GM21786 (cell line): Measurements from ENCODE around the gene RNF8.
A peak's percentile ranks its signal among the peaks of the same experiment; 100 is the strongest.
"Not testable (repeated sequence)": the region's sequence is repeated elsewhere in the genome, so short reads cannot be mapped to it uniquely, and the experiment has no call there.

ENCODE experiments used
- ATAC-seq: cut with Tn5 transposase; IDR thresholded peaks from one replicate; pipeline ENCODE4 v1.9.1; 2021; ENCODE audit not compliant: unreplicated experiment

Gene RNF8, protein sequence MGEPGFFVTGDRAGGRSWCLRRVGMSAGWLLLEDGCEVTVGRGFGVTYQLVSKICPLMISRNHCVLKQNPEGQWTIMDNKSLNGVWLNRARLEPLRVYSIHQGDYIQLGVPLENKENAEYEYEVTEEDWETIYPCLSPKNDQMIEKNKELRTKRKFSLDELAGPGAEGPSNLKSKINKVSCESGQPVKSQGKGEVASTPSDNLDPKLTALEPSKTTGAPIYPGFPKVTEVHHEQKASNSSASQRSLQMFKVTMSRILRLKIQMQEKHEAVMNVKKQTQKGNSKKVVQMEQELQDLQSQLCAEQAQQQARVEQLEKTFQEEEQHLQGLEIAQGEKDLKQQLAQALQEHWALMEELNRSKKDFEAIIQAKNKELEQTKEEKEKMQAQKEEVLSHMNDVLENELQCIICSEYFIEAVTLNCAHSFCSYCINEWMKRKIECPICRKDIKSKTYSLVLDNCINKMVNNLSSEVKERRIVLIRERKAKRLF

DNA sequence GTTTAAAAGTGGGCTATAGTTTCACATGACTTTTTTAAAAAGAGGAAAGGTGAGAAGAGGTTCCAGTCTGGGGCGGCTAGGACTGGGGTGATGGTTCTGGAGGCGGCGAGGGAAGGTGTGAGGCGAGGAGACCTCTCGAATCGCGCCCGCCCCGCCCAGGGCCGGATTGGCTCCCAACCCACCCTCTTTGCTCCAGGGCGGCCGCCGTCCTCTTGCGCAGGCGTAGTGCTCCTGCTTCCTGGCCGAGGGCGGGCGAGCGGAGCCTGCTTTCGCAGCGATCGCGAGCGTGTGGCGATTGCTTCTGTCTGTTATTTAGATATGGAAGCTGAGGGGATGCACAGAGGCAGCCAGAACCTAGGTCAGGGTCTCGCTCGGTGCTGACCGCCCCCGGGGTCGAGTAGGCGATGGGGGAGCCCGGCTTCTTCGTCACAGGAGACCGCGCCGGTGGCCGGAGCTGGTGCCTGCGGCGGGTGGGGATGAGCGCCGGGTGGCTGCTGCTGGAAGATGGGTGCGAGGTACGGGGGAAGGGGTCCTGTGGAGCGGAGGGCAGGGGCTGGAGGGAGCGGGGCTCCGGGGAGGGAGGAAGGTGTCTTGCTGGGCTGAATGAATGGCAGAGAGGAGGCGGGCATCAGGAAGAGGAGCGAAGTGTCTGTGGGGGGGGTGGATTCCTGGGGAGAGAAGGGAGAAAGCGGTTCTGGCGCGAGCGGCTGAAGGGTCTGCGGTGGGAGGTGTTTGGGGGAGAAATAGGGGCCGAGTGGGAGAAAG is at the start of gene RNF8:
Gene RNF8, plus strand, starts transcription at position 223 of the 765 bp plus-strand sequence. Its CDS starts 182 bp downstream, at position 405.
- peak; percentile 85 for ATAC-seq

DNA sequence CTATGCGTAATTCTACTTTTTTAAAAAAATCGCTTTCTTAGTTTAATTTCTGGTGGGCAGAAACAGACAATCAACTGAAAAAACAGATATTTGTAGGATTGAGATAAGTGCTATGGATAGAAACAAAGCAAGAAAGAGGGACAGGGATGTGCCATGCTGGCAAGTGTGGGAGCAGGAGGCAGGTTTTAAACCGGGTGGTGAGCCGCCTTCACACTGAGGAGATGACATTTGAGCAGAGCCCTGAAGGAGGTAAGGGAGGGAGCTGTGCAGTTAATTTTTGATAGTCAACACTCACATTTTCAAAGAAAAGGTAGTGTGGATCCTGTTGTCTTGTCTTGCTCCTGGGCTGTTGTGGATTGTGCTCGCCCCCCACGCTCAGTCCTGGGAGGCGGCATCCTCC is 49.0 kb upstream of the RNF8 start:
- no peak for ATAC-seq

DNA sequence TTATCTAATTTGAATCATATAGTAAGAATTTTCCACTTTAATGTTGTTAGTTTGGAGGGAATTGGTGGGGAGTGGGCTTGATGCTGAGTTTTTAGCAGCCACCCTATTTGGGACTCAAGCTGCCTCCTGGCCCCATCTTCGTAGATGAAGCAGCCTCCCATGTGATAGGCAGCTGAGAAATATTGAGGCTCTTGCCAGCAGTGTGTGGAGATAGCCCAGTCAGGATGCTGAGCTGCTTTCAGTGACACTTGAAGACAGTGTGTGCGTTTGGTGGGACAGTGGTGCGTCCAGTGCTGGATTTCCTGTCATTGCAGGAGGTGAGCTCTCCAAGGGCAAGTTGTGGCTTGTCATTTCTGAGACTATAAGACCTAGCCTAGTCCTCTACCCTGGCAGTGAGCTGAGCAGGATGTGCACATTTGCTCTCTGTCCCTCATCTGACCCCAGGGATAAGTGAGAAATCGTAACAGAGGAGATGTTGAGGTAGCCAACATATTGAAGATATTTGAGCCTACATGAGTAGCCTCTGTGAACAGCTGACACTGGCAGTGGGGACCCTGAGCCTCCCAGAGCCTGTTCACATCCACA is 47.9 kb upstream of the RNF8 start:
- no peak for ATAC-seq

DNA sequence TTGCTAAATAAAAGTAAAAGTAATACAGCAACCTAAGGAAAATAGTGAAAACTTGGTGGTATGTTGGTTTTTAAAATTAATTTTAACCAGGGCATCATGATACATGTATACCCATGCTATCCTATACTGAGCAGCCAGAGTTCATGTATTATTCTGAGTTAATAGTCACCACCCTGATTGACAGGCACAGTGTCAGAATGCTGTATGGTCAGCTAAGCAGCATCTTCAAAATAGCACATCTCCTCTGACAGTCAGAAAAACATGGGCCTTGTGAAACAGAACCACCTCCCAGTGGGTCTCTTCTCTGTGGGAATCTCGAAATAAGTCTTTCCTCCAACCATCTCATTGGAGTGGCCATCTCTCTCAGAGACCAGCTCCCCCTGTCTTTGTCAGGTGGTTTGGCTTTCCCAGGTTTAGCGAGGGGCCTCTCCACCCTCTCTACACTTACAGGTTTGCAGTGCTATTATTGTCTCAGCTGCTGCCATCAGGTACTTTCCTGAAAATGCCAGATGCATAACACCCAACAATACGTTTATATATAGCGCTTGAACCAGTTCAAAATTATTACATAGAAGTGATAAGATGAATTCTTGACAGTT is 47.1 kb upstream of the RNF8 start:
- no peak for ATAC-seq

DNA sequence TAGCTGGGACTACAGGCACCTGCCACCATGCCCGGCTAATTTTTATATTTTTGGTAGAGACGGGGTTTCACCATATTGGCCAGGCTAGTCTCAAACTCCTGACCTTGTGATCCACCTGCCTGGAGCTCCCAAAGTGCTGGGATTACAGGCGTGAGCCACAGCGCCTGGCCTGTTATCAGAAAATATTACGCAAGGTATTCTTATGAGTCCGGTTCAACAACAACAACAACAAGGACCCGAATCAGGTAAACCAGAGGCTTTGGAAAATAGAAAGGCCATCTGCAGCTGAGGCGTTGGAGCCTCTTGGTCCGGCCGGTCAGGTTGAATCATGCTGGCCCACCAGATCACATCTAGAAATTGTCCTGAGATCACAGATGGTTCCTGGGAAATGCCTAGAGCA is 46.3 kb upstream of the RNF8 start:
- not testable (repeated sequence) for ATAC-seq

DNA sequence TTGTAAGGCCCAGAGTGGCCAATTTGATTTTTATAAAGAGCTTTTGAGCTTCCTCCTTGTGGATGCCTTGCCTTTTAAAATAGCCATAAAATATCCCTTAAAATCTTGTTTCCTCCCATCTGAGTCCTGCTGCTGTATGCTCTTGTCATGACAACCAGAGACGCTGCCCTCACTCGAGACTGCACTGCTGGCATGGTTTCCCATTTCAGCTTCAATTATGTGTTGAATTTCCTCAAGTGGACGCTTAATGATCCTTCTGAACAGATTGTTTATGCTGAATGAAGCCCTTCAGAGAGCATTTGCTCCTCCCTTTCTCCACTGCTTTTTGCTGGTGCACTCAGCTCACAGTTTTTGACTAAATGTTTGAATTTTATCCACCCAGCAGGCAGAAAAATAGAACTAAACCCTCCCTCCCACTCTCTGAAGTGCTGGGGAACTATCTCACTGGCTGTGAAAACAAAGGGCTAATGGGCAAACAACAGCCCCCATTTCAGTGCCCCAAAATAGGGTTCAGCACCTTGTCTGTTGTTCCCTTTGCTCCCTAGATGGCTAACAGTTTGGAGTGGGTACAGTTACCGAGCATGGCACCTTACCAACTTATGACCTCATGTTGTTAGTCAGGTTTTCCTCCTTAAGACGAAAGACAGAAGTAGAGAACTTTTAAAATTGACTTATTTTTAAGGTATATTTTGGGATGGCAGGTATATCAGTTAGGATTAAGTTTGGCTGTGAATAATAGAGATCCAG is 45.5 kb upstream of the RNF8 start:
- ATAC-seq: no peak

DNA sequence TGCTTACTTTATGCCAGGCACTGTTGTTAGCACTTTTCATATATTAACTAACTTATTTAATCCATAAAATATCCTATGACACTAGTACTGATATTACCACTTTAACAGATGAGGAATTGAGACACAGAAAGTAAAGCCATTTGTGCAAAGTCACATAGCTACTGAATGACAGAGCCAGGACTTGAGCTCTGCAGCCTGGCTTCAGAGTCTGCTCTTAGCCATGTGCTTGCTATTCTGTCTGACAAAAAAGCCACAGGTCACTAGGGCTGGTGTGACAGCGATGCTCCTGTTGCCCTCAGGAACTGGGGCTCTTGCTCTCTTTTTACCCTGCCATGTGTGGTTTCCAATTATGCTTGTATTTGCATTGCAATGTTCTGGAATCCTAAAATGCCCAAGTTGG is 44.7 kb upstream of the RNF8 start:
- no peak for ATAC-seq

DNA sequence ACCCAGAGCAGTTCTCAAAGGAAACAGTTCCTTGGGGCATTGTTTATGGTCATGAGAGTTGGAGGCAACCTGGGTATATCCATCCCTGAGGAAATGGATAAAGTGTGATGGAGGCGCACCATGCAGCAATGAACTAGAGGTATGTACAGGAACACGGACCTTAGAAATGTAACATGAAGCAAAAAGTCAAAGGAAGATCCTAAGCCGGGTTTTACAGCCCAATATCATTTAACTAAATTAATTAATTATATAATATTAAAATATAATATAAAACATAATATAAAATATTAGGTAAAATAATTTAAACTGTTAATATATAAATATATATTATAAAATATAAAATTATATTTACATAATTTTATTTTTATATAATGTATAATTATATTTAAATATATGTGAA is 44.1 kb upstream of the RNF8 start:
- no peak for ATAC-seq

DNA sequence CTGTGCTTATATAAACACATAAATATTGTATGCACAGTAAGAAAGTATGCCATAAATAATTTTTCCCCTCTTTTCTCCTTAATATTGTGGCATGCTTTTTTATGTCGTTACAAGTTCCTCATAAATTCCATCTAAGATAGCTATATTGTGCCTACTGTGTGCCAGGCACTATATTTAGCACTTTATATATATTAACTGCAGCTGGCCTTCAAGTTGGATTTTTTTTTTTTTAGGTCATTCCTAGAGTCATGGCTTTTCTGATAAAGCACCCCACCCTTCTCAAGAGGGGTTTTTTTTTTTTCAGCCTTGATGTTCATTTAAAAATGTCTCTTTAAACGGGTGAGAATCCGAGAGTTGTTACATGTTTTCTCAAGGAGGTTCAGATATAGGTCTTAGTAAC is 42.8 kb upstream of the RNF8 start:
- no peak for ATAC-seq

DNA sequence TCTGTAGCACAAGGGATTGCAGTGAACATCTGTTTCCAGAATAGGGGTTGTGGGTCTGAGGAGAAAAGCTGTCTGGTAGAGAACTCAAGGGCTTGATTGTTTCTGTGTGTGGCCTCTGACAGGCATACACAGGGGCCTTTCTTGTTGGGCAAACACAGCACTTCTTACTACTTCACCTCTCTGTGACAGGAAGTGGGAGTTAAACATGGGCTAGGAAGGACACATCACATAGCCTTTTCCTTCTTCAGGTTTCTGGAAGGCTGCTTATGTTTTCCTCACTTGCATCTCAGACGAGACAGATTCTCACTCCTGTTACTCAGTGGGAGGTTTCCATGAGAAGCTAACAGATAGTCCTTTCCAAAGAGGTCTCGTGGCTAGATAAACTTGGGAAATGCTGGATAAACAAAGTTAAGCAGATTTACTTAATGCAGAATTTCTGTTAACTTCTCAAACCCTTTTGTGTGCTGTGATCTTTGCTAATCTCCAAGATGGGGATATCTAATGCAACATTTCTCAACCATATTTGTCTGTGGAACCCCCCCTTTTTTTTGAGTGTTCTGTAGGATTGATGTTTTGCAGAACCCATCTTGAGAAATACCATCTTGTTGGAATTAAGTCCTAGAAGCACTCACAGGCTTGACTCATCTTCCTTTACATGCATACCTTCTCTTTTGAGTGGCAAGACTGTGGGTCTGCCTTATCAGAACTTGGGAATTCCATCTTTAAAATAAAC is 41.9 kb upstream of the RNF8 start:
- no peak for ATAC-seq

DNA sequence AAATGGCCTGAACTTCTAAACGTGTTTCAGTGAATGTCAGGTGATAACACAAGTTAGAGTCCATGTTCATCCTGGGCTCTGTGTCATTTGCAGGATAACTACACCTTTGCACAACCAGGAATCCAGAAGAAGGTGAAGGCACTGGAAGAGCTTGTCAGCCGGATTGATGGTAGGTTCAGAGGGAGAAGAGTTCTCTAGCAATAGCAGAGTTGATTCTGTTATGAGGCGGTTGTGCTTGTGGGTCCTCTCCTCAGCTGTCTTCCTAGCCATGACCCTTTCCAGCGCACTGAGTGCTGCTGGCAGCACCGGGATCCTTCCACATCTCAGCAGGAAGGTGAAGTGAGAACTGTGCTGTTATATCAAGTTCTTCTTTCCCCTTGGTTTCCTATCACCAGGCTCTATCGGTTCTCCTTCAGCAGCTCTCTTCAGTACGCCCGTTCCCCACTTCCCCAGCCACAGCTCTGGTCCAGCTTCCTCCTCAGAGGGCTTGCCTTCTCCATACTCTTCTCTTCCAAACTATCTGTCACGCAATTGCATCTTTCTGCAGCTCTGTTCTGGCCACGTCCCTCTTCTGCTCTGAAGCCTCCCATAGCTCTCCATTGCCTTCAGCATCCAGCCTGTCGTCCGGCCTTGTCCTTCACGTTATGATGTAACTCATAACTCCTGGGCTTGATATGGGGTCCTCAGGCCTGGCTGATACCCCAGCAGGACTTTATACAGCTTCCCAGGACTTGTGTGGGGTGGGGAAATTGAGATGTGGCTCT is 39.9 kb upstream of the RNF8 start:
- ATAC-seq: no peak

DNA sequence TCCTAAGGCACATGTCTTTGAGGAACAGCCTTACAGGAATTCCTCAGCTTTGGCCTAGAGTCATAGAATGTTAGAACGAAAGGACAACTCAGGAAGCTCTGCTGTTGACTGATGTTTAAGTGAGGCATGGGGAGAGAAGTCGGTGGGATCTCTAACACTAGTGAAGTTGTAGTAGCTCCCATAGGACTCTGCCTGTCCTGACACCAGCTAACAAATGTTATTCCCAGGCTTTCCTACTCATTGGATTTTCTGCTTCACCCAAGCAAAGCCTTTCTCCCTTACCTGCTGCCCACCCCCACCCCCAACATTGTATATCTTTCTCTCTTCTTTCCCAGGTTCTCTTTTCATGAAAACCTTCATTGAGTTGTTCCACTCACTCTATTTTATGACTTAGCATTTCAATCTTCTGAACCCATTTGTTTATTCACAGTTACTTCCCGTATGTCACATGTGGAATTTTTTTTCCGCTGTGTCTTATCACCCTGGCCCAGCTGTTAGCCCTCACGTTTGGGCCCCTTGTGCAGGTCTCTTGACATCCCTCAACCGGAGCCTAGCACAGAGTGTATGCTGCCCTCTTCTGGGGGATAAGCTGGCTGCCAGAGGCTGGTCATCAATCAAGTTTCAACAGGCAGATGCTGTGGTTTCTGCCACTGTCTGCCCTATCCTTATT is 39.2 kb upstream of the RNF8 start:
- no peak for ATAC-seq

DNA sequence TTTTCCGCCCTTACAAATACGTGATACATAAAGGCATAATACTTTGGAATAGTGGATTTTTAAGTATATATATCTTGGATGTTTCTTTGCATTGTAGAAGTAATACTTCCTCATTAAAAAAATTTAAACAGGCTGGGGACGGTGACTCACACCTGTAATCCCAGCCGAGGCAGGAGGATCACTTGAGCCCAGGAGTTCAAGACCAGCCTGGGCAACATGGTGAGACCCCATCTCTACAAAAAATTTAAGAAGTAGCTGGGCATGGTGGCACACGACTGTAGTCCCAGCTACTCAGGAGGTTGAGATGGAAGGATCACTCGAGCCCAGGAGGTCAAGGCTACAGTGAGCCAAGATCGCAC is 38.6 kb upstream of the RNF8 start:
- no peak for ATAC-seq

DNA sequence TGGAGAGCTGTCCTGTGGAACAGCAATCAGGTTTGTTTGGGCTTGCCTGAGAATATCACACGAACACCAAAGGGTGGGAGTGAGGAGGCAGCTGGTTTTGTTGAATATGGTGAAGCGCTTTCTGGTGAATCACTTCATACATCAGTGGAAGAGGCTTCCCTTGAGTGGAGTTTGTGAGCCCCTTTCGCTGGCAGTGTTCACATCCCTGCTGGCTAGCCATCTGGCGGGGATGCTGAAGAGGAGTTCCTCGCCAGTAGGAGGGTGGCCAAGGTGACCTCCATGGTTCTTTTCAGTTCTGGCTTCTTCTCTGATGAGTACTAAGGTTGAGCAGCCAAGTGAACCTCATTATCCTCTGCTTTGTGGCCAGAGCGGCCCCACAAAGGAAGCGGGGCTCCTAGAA is 37.7 kb upstream of the RNF8 start:
- no peak for ATAC-seq

DNA sequence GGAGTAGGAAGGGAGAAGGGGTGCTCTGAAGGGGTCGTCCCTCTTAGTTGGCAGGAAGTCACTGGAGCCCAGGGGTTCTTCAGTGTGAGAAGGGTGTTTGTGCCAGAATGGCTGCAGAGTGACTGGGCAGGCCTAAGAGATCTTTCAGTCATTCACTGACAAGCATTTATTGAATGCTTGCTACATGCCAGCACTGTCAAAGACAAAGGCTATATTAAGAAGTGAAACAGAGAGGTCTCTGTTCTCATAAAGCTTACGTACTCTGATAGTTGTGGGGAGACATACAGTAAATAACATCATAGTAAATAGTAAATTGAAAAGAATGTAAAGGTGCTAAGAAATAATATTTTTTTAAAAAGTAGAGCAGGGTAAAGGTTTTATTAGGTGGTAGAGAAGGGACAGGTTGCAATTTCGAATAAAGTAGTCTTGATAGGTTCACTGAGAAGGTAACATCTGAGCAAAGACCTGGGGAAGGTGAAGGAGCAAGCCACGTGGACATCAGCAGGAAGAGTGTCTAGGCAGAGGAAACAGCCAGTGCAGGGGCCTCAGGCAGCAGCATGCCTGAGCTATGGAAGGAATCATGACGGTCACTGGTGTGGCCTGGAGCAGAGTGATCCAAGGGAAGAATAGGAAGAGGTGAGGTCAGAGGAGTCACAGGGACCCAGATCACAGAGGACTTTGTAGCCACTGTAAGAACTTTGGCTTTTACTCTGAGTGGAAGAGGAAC is 36.3 kb upstream of the RNF8 start:
- ATAC-seq: no peak

DNA sequence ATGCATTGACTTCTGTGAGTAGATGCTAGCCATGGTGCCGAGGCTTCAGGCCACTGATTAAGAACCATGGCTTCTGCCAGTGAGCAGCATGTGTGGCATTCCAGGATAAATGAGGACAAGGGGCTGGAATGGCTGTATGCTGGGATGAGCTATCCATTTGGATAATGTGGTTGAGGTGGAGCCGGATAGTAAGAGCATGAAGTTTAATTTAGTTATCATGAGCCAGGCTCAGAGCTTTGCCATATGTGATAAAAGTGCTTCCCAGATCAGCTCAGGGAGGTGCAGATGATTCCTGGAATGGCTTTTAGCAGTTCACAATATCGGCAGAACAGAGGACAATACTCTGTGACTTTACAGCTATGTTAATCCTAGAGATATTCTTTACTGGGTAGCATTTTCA is 34.6 kb upstream of the RNF8 start:
- ATAC-seq: no peak

DNA sequence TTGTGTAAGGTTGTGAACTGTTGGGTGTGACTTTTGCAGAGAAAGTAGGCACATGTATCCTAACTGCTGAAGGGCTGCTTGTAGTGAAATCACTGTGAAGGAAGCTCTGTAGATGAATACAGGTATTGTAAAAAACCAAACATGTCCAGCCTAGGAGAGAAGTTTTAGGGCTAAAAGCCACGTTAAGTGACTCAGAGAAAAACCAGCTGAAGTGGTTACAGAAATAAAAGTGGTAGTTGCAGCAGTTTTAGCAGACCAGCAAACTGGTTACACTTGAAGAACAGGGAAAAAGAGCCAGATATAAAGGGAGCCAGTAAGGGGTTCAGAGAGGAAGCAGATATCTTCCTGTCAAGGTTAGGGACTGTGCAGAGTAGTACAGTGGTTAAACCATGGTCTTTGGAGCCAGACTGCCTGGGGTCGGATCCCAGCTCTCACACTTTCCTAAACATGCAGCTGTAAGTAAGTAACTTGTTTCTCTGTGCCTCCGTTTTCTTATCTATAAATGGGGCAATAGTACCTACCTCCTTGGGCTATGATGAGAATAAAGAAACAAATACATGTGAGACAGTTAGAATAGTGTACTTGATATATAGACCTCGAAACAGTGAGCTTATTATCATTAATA is 33.8 kb upstream of the RNF8 start:
- ATAC-seq: no peak

DNA sequence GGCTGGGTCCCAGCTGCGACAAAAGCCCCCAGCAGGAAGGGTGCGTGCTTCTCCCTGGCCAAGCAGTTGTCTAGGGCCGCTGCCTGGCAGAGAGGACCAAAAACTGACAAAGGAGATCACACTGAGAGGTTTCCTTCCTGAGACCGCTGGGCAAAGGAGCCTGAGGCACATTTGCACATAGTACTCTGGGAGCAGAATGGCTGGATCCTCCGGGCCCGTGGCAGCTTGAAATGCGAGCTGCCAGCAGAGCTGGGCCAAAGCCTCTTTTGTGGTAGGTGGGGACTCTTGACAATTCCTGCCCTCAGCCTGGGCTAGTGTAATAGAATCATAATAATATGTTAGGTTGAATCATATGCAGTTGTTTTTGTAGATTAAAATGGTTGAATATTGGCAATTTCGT is 33.1 kb upstream of the RNF8 start:
- ATAC-seq: no peak
